ENCODE measurements around the gene GOLGA5. TPM values are rescaled to one million over a fixed set of nuclear protein-coding genes. Genes with fewer than 3 reads are reported as not detected.
"Not testable (repeated sequence)": the region's sequence is repeated elsewhere in the genome, so short reads cannot be mapped to it uniquely, and the experiment has no call there.

GOLGA5 gene
- 62.4 and 63.9 TPM in 2 replicates for total RNA-seq
- polyA plus RNA-seq, result 50.0 and 52.7 TPM in 2 replicates

GRCh38 chr14:92793709-92794546, at the start of gene GOLGA5:
TSS of gene GOLGA5 (plus strand) at chr14:92794305. CDS start at chr14:92797438, 3,133 bp downstream.
- peak; percentile 100 for DNase-seq (ENCODE audit: low spot score)

GRCh38 chr14:92747701-92748258, 46.3 kb upstream of the GOLGA5 start:
- Histone ChIP-seq H3K36me3 (replicated peaks; ENCODE audit: insufficient read depth, low read depth) (no peaks in the 10 kb centered on the region), H3K4me3 (peak overlapping the region; percentile 84), H3K9me3 (ENCODE audit: low read depth) (no peaks in the 10 kb centered on the region), H4K20me1 (ENCODE audit: insufficient read depth, poor library complexity, severe bottlenecking) (no peaks in the 10 kb centered on the region), H2AFZ (peak overlapping the region; percentile 89), H3K4me2 (peak overlapping the region; percentile 89), H3K27me3 (no peaks in the 10 kb centered on the region), H3K79me2 (peaks cover 35% of the 10 kb centered on the region), H3K4me1 (ENCODE audit: insufficient read depth) (no peaks in the 10 kb centered on the region), H3K27ac (peak overlapping the region; percentile 86), H3K9me2 (replicated peaks; ENCODE audit: insufficient read depth) (no peaks in the 10 kb centered on the region)
- WGBS (ENCODE audit: low lambda C conversion rate, missing lambda C conversion rate), result 6% methylated on average over 16 of the region's 16 CpGs
- peak; percentile 26 for DNase-seq (ENCODE audit: low spot score)
- TF ChIP-seq EZH2 (IDR thresholded peaks at IDR 0.05; ENCODE audit: borderline replicate concordance) (no peak), EZH2phosphoT487 (IDR thresholded peaks at IDR 0.05; ENCODE audit: low read depth, severe bottlenecking, unreplicated experiment) (no peak)
- TF ChIP-seq, protein P1, sequence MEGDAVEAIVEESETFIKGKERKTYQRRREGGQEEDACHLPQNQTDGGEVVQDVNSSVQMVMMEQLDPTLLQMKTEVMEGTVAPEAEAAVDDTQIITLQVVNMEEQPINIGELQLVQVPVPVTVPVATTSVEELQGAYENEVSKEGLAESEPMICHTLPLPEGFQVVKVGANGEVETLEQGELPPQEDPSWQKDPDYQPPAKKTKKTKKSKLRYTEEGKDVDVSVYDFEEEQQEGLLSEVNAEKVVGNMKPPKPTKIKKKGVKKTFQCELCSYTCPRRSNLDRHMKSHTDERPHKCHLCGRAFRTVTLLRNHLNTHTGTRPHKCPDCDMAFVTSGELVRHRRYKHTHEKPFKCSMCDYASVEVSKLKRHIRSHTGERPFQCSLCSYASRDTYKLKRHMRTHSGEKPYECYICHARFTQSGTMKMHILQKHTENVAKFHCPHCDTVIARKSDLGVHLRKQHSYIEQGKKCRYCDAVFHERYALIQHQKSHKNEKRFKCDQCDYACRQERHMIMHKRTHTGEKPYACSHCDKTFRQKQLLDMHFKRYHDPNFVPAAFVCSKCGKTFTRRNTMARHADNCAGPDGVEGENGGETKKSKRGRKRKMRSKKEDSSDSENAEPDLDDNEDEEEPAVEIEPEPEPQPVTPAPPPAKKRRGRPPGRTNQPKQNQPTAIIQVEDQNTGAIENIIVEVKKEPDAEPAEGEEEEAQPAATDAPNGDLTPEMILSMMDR (IDR thresholded peaks at IDR 0.05; ENCODE audit: poor library complexity), result no peak

More at GRCh38 chr14:92793709-92794546, at the start of gene GOLGA5:
- Histone ChIP-seq H3K4me3 (peak within 1 kb of the TSS; percentile 46), H3K9me2 (replicated peaks; ENCODE audit: insufficient read depth) (no peaks in the 10 kb centered on the region), H3K9me3 (ENCODE audit: low read depth) (peaks cover 8% of the 10 kb centered on the region), H4K20me1 (ENCODE audit: insufficient read depth, poor library complexity, severe bottlenecking) (no peaks in the 10 kb centered on the region), H3K79me2 (peaks cover 41% of the 10 kb centered on the region), H3K27me3 (no peaks in the 10 kb centered on the region), H3K4me2 (peak within 1 kb of the TSS; percentile 94), H3K27ac (peak within 1 kb of the TSS; percentile 91), H3K36me3 (replicated peaks; ENCODE audit: insufficient read depth, low read depth) (no peaks in the 10 kb centered on the region), H2AFZ (peak within 1 kb of the TSS; percentile 49), H3K4me1 (ENCODE audit: insufficient read depth) (peaks cover 12% of the 10 kb centered on the region)
- TF ChIP-seq EZH2phosphoT487 (IDR thresholded peaks at IDR 0.05; ENCODE audit: low read depth, severe bottlenecking, unreplicated experiment), result no peak
- TF ChIP-seq, protein P1 (IDR thresholded peaks at IDR 0.05; ENCODE audit: poor library complexity), result no peak
- no peak for TF ChIP-seq EZH2 (IDR thresholded peaks at IDR 0.05; ENCODE audit: borderline replicate concordance)
- WGBS (ENCODE audit: low lambda C conversion rate, missing lambda C conversion rate), result 3% methylated on average over 69 of the region's 71 CpGs

- H3K9me2 ChIP-seq (replicated peaks; ENCODE audit: insufficient read depth), result no peaks in the 10 kb centered on the region
- under 1% methylated on average over 42 of the region's 50 CpGs for WGBS (ENCODE audit: low lambda C conversion rate, missing lambda C conversion rate)
- no peaks in the 10 kb centered on the region for H3K9me3 ChIP-seq (ENCODE audit: low read depth)
- H3K4me2 ChIP-seq, result peak within 1 kb of the TSS; percentile 89
- H4K20me1 ChIP-seq (ENCODE audit: insufficient read depth, poor library complexity, severe bottlenecking), result no peaks in the 10 kb centered on the region
- DNase-seq (ENCODE audit: low spot score), result peak; percentile 95
- H3K36me3 ChIP-seq (replicated peaks; ENCODE audit: insufficient read depth, low read depth), result no peaks in the 10 kb centered on the region
- H3K27ac ChIP-seq, result peak within 1 kb of the TSS; percentile 86
- peak within 1 kb of the TSS; percentile 89 for H2AFZ ChIP-seq
- TF ChIP-seq EZH2phosphoT487 (IDR thresholded peaks at IDR 0.05; ENCODE audit: low read depth, severe bottlenecking, unreplicated experiment), result no peak
- TF ChIP-seq EZH2 (IDR thresholded peaks at IDR 0.05; ENCODE audit: borderline replicate concordance), result no peak
- TF ChIP-seq, protein P1 (IDR thresholded peaks at IDR 0.05; ENCODE audit: poor library complexity), result no peak
- H3K4me3 ChIP-seq, result peak within 1 kb of the TSS; percentile 84
- no peaks in the 10 kb centered on the region for H3K27me3 ChIP-seq
- no peaks in the 10 kb centered on the region for H3K4me1 ChIP-seq (ENCODE audit: insufficient read depth)
- peaks cover 34% of the 10 kb centered on the region for H3K79me2 ChIP-seq
Measured at GRCh38 chr14:92748259-92749016, 45.7 kb upstream of the GOLGA5 start, which contains the start of gene LGMN. TSS of gene LGMN (minus strand) at chr14:92748627. CDS start at chr14:92732786, 15,841 bp downstream.

GRCh38 chr14:92750222-92750728, 43.8 kb upstream of the GOLGA5 start:
- not testable (repeated sequence) for H3K27ac ChIP-seq; H3K4me1 ChIP-seq (ENCODE audit: insufficient read depth); H2AFZ ChIP-seq; DNase-seq (ENCODE audit: low spot score); H3K9me2 ChIP-seq (replicated peaks; ENCODE audit: insufficient read depth); H3K9me3 ChIP-seq (ENCODE audit: low read depth); H3K4me3 ChIP-seq; H4K20me1 ChIP-seq (ENCODE audit: insufficient read depth, poor library complexity, severe bottlenecking); H3K4me2 ChIP-seq; H3K36me3 ChIP-seq (replicated peaks; ENCODE audit: insufficient read depth, low read depth); H3K27me3 ChIP-seq
- H3K79me2 ChIP-seq, result peaks cover 20% of the 10 kb centered on the region
- 91% methylated on average over 10 of the region's 10 CpGs for WGBS (ENCODE audit: low lambda C conversion rate, missing lambda C conversion rate)
